HG02588 (cell line): Measurements from ENCODE around the gene TBX3.
"Not testable (repeated sequence)": the region's sequence is repeated elsewhere in the genome, so short reads cannot be mapped to it uniquely, and the experiment has no call there.

Source experiments
- ATAC-seq: cut with Tn5 transposase; IDR thresholded peaks from one replicate; pipeline ENCODE4 v1.9.1; 2021; ENCODE audit warnings: mild to moderate bottlenecking, moderate library complexity; ENCODE audit not compliant: unreplicated experiment

Gene TBX3

GRCh38 chr12:114684098-114684869 lies at the start of gene TBX3:
TSS of gene TBX3 (minus strand) at chr12:114684175. CDS start at chr12:114683200, 975 bp downstream.
- no peak for ATAC-seq

- ATAC-seq: no peak
Observed at GRCh38 chr12:114732426-114733030, 48.6 kb upstream of the TBX3 start.

GRCh38 chr12:114729731-114730130 lies 45.8 kb upstream of the TBX3 start:
- no peak for ATAC-seq

- ATAC-seq: no peak
Observed at GRCh38 chr12:114726092-114726710, 42.2 kb upstream of the TBX3 start.

GRCh38 chr12:114722176-114722575 lies 38.2 kb upstream of the TBX3 start:
- ATAC-seq: not testable (repeated sequence)

GRCh38 chr12:114721266-114721665 lies 37.3 kb upstream of the TBX3 start:
- ATAC-seq: no peak

GRCh38 chr12:114713466-114714215 lies 29.7 kb upstream of the TBX3 start:
- no peak for ATAC-seq

GRCh38 chr12:114711689-114712152 lies 27.7 kb upstream of the TBX3 start:
- ATAC-seq: no peak

GRCh38 chr12:114710151-114710550 lies 26.2 kb upstream of the TBX3 start:
- no peak for ATAC-seq

GRCh38 chr12:114709112-114709511 lies 25.1 kb upstream of the TBX3 start:
- no peak for ATAC-seq

- not testable (repeated sequence) for ATAC-seq
Observed at GRCh38 chr12:114708598-114708997, 24.6 kb upstream of the TBX3 start.

- no peak for ATAC-seq
Observed at GRCh38 chr12:114704096-114704495, 20.1 kb upstream of the TBX3 start.

- no peak for ATAC-seq
Observed at GRCh38 chr12:114703060-114703493, 19.1 kb upstream of the TBX3 start.

GRCh38 chr12:114702462-114702861 lies 18.5 kb upstream of the TBX3 start:
- no peak for ATAC-seq

- no peak for ATAC-seq
Observed at GRCh38 chr12:114701553-114701952, 17.6 kb upstream of the TBX3 start.

GRCh38 chr12:114701104-114701414 lies 17.1 kb upstream of the TBX3 start:
- ATAC-seq: no peak

- ATAC-seq: no peak
Observed at GRCh38 chr12:114700392-114701103, 16.6 kb upstream of the TBX3 start.

GRCh38 chr12:114698566-114699163 lies 14.7 kb upstream of the TBX3 start:
- no peak for ATAC-seq

GRCh38 chr12:114697741-114698565 lies 14.0 kb upstream of the TBX3 start:
- no peak for ATAC-seq
